ENCODE results near the gene SNX9. TPM values are rescaled to one million over a fixed set of nuclear protein-coding genes. Genes with fewer than 3 reads are reported as not detected.

The SNX9 gene
- total RNA-seq, 2 experiments from 2014 or later = 44.9 to 45.1 TPM

GRCh38 chr6:157859775-157860504 is 36.9 kb downstream of the SNX9 start:
- H3K36me3 Mint-ChIP-seq (ENCODE audit: low read depth) = peaks cover 46% of the 10 kb centered on the region

GRCh38 chr6:157860505-157860991 is 37.5 kb downstream of the SNX9 start:
- DNase-seq (peak; percentile 74), ATAC-seq (peak; percentile 90)
- ChIA-PET CTCF (interaction anchor here (0.9 to 1.9 kb wide), 5 partner anchors 13 to 104 kb away, joined by 3 to 12 read pairs (median 3); no protein-coding TSS in a partner anchor), POLR2A (interaction anchor here (0.7 to 1.1 kb wide), 4 partner anchors 27 to 100 kb away, joined by 3 to 5 read pairs (median 4); no protein-coding TSS in a partner anchor)
- peaks cover 8% of the 10 kb centered on the region for H3K9me3 Mint-ChIP-seq
- H3K4me3 Mint-ChIP-seq = no peak overlapping the region
- peaks cover 45% of the 10 kb centered on the region for H3K36me3 Mint-ChIP-seq (ENCODE audit: low read depth)
- H3K4me1 Mint-ChIP-seq (ENCODE audit: low read depth) = peaks cover 76% of the 10 kb centered on the region
- H3K27ac Mint-ChIP-seq = peak overlapping the region; percentile 27
- intact Hi-C loops (cut with micrococcal nuclease) = loop anchor here (2.0 kb wide), 2 partner anchors 60 to 98 kb away; no protein-coding TSS in a partner anchor
- H3K27me3 Mint-ChIP-seq = no peaks in the 10 kb centered on the region
- TF ChIP-seq, protein P1, sequence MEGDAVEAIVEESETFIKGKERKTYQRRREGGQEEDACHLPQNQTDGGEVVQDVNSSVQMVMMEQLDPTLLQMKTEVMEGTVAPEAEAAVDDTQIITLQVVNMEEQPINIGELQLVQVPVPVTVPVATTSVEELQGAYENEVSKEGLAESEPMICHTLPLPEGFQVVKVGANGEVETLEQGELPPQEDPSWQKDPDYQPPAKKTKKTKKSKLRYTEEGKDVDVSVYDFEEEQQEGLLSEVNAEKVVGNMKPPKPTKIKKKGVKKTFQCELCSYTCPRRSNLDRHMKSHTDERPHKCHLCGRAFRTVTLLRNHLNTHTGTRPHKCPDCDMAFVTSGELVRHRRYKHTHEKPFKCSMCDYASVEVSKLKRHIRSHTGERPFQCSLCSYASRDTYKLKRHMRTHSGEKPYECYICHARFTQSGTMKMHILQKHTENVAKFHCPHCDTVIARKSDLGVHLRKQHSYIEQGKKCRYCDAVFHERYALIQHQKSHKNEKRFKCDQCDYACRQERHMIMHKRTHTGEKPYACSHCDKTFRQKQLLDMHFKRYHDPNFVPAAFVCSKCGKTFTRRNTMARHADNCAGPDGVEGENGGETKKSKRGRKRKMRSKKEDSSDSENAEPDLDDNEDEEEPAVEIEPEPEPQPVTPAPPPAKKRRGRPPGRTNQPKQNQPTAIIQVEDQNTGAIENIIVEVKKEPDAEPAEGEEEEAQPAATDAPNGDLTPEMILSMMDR (IDR thresholded peaks at IDR 0.05) = no peak

More at GRCh38 chr6:157859775-157860504, 36.9 kb downstream of the SNX9 start:
- TF ChIP-seq, protein P1 (IDR thresholded peaks at IDR 0.05) = no peak
- Mint-ChIP-seq H3K4me1 (ENCODE audit: low read depth) (peaks cover 80% of the 10 kb centered on the region), H3K27me3 (no peaks in the 10 kb centered on the region), H3K4me3 (no peak overlapping the region), H3K9me3 (peaks cover 11% of the 10 kb centered on the region), H3K27ac (peak overlapping the region; percentile 27)
- ChIA-PET POLR2A (interaction anchor here (0.6 to 1.5 kb wide), 6 partner anchors 13 to 99 kb away, joined by 3 to 5 read pairs (median 4); no protein-coding TSS in a partner anchor), CTCF (interaction anchor here (1.0 to 1.9 kb wide), 4 partner anchors 14 to 104 kb away, joined by 3 to 12 read pairs (median 6); no protein-coding TSS in a partner anchor)
- no peak for ATAC-seq
- intact Hi-C loops (cut with micrococcal nuclease) = loop anchor here (2.0 kb wide), 2 partner anchors 59 to 97 kb away; no protein-coding TSS in a partner anchor
- no peak for DNase-seq

GRCh38 chr6:157861184-157861583 is 38.1 kb downstream of the SNX9 start:
- Mint-ChIP-seq H3K9me3 (peaks cover 7% of the 10 kb centered on the region), H3K27ac (no peak overlapping the region), H3K27me3 (no peaks in the 10 kb centered on the region), H3K4me3 (no peak overlapping the region), H3K36me3 (ENCODE audit: low read depth) (peaks cover 41% of the 10 kb centered on the region), H3K4me1 (ENCODE audit: low read depth) (peaks cover 73% of the 10 kb centered on the region)
- TF ChIP-seq, protein P1 (IDR thresholded peaks at IDR 0.05) = no peak
- no peak for ATAC-seq
- DNase-seq = no peak
- POLR2A ChIA-PET = interaction anchor here (0.7 to 1.1 kb wide), 3 partner anchors 29 to 101 kb away, joined by 3 to 5 read pairs (median 3); no protein-coding TSS in a partner anchor
- CTCF ChIA-PET = interaction anchor here (0.9 to 1.9 kb wide), 5 partner anchors 13 to 105 kb away, joined by 3 to 12 read pairs (median 3); no protein-coding TSS in a partner anchor
- intact Hi-C loops (cut with micrococcal nuclease) = loop anchor here (2.0 kb wide), 2 partner anchors 60 to 98 kb away; no protein-coding TSS in a partner anchor

GRCh38 chr6:157861814-157862213 is 38.8 kb downstream of the SNX9 start:
- no peak for DNase-seq
- ChIA-PET CTCF (interaction anchor here (0.8 to 1.9 kb wide), 4 partner anchors 12 to 194 kb away, joined by 3 to 12 read pairs (median 4); no protein-coding TSS in a partner anchor), POLR2A (interaction anchor here (0.7 kb wide), 1 partner anchor 30 kb away, joined by 3 read pairs; no protein-coding TSS in a partner anchor)
- ATAC-seq = no peak
- no peaks in the 10 kb centered on the region for H3K27me3 Mint-ChIP-seq
- intact Hi-C loops (cut with micrococcal nuclease) = loop anchor here (2.0 kb wide), 2 partner anchors 61 to 99 kb away; no protein-coding TSS in a partner anchor
- H3K27ac Mint-ChIP-seq = no peak overlapping the region
- peaks cover 41% of the 10 kb centered on the region for H3K36me3 Mint-ChIP-seq (ENCODE audit: low read depth)
- no peak overlapping the region for H3K4me3 Mint-ChIP-seq
- peaks cover 7% of the 10 kb centered on the region for H3K9me3 Mint-ChIP-seq
- peaks cover 74% of the 10 kb centered on the region for H3K4me1 Mint-ChIP-seq (ENCODE audit: low read depth)
- TF ChIP-seq, protein P1 (IDR thresholded peaks at IDR 0.05) = no peak
